ENCODE measurements around the gene STARD13. TPM values are rescaled to one million over a fixed set of nuclear protein-coding genes. Genes with fewer than 3 reads are reported as not detected.
A peak's percentile ranks its signal among the peaks of the same experiment; 100 is the strongest.
"Not testable (repeated sequence)": the region's sequence is repeated elsewhere in the genome, so short reads cannot be mapped to it uniquely, and the experiment has no call there.

The STARD13 gene
- total RNA-seq, 1 experiment from 2014 or later: 7.8 TPM

DNA sequence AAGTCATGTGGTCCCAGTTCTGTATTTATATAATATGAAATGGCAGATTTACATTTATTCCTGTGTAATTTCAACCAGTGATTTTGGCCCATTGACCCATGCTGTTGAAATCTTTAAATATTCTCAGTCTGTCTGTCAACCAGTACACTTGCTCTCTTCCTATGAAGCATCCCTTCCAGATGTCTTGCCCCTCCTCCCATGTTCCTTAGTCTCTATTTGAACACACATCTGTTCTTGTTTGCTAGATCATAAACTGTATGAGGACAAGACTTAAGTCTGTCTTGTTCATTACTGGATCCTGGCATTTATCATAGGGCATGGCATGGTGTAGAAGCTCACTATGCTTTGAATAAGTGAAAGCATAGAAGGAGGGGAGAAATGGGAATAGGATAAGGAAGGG, 34.9 kb downstream of the STARD13 start:
- H3K27me3 ChIP-seq (replicated peaks): no peaks in the 10 kb centered on the region
- peak overlapping the region; percentile 66 for H3K27ac ChIP-seq
- no peak for DNase-seq (ENCODE audit: low read depth in 1 of 2, low spot score in 2 of 2)
- peaks cover 8% of the 10 kb centered on the region for H3K36me3 ChIP-seq
- no peaks in the 10 kb centered on the region for H3K9me3 ChIP-seq (replicated peaks)
- H3K4me1 ChIP-seq (replicated peaks): peaks cover 45% of the 10 kb centered on the region
- H3K4me3 ChIP-seq: no peak overlapping the region

DNA sequence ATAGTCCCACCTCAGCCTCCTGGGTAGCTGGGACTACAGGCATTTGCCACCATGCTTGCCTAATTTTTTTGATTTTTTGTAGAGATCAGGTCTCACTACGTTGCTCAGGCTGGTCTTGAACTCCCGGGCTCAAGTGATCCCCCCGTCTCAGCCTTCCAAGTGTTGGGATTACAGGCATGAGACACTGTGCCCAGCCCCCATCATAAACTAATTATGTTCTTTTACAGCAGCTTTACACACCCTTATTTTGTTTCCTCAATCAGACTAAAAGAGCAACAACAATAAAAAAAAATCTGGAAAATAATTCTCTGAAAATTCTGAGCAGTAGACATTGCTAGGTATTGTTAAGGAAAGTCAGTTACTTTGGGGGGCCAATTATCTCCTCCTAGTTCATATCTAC, 35.7 kb downstream of the STARD13 start:
- H3K4me3 ChIP-seq: no peak overlapping the region
- DNase-seq (ENCODE audit: low read depth in 1 of 2, low spot score in 2 of 2): no peak
- H3K4me1 ChIP-seq (replicated peaks): peaks cover 45% of the 10 kb centered on the region
- peak overlapping the region; percentile 66 for H3K27ac ChIP-seq
- no peaks in the 10 kb centered on the region for H3K9me3 ChIP-seq (replicated peaks)
- no peaks in the 10 kb centered on the region for H3K27me3 ChIP-seq (replicated peaks)
- peaks cover 11% of the 10 kb centered on the region for H3K36me3 ChIP-seq

DNA sequence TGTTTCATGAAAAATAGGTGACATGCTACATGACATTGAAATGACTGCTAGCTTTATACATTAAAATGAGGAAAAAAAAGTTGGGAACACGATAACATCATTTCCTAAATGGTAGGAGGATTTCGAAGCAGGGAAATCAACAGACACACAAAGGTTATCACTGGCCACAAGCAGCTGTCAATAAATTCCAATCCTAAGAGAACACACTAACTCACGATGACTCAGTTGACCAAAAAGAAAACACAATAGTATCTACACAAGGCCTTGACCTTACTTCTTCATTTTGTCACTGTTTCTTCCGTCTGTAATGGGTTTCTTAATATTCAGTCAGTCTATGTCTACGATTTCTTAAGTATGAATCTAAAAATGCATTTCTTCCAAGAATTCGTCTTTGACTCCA, 36.5 kb downstream of the STARD13 start:
- H3K4me3 ChIP-seq: no peak overlapping the region
- peak overlapping the region; percentile 66 for H3K27ac ChIP-seq
- peaks cover 45% of the 10 kb centered on the region for H3K4me1 ChIP-seq (replicated peaks)
- DNase-seq (ENCODE audit: low read depth in 1 of 2, low spot score in 2 of 2): peak in 1 of 2 experiments; percentile 67
- H3K9me3 ChIP-seq (replicated peaks): no peaks in the 10 kb centered on the region
- no peaks in the 10 kb centered on the region for H3K27me3 ChIP-seq (replicated peaks)
- H3K36me3 ChIP-seq: peaks cover 16% of the 10 kb centered on the region

DNA sequence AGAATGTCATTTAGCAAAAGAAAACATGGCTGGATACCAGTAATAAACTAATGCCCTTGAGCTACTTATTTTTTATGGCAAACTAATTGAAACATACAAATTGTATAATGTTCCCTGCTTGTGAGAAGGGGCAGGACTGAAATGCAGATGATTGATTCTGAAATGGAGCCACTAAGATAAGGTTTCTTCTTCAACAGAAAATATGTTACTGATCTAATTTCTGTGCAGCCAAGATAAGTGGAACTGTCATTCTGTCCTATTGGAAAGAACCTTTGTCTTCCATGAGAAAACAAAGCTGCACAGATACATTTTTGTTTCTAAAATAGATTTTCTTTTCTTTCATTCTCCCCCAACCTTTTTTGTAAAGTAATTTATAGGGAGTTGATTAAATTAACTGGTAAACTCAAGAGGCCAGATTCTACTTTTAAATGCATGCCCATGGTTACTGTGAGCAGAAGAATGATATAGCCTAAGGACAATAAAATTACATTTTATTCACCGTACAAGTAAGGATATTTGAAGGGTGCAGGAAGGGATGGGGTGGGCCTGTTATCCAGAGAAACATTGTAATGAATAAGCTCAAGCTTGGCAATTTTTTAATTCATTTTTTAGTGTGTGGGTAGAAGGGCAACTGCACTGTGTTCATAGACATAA, 39.9 kb downstream of the STARD13 start:
- no peak for DNase-seq (ENCODE audit: low read depth in 1 of 2, low spot score in 2 of 2)
- Histone ChIP-seq H3K4me1 (replicated peaks) (peaks cover 41% of the 10 kb centered on the region), H3K9me3 (replicated peaks) (no peaks in the 10 kb centered on the region), H3K27me3 (replicated peaks) (no peaks in the 10 kb centered on the region), H3K36me3 (peaks cover 13% of the 10 kb centered on the region), H3K27ac (no peak overlapping the region; the same call in 1 of the 2 replicates), H3K4me3 (no peak overlapping the region)

DNA sequence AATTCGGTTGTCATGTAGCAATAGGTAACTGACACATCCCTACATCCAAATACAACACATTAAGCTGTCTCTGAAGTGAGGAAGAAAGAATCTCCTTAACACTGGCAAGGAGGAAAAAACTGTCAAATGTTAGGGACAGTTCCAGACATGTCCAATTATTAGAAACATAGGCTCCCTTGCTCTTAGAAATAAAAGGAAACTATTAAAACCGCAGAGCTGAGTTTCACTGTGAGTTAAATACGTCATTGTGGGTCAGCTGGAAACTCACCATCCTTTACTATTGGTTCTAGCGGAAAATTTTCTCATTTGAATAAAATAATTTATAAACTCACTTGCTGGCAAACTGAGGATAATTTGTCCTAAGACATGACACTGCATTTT, 40.7 kb downstream of the STARD13 start:
- no peak overlapping the region; the same call in 1 of the 2 replicates for H3K27ac ChIP-seq
- H3K4me3 ChIP-seq: no peak overlapping the region
- peaks cover 17% of the 10 kb centered on the region for H3K36me3 ChIP-seq
- no peaks in the 10 kb centered on the region for H3K27me3 ChIP-seq (replicated peaks)
- no peak for DNase-seq (ENCODE audit: low read depth in 1 of 2, low spot score in 2 of 2)
- peaks cover 34% of the 10 kb centered on the region for H3K4me1 ChIP-seq (replicated peaks)
- H3K9me3 ChIP-seq (replicated peaks): no peaks in the 10 kb centered on the region

DNA sequence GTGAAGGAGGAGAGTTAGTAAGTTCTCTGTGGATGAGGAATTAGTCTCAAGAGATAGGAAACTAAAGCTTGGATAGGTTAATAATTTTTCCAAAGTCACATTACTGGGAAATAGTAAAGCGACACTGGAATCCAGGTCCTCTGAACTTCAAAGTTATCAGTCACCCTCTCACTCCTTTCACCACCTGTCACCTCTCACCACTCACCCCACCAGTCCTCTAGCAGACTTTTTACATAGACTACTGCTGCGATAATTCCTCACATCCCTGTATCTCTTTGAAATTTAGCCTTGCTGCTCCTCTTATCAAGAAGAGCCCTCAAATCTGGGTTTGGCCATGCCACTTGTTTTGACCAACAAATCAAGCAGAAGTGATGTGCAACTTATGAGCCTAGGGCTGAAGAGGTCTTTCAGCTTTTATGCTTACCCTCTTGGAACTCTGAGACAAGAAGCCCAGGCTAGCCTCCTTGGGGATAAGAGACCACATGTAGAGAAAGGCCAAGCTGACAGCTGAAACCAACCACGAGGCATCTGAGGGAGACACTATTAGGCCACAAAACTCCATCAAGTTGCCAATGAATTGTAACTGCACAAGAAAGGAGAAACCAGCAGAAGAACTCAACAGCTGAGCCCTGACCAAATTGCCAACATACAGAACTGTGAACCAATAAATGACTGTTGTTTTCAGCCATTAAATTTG, 41.2 kb downstream of the STARD13 start:
- H3K9me3 ChIP-seq (replicated peaks): no peaks in the 10 kb centered on the region
- no peak overlapping the region for H3K27ac ChIP-seq

DNA sequence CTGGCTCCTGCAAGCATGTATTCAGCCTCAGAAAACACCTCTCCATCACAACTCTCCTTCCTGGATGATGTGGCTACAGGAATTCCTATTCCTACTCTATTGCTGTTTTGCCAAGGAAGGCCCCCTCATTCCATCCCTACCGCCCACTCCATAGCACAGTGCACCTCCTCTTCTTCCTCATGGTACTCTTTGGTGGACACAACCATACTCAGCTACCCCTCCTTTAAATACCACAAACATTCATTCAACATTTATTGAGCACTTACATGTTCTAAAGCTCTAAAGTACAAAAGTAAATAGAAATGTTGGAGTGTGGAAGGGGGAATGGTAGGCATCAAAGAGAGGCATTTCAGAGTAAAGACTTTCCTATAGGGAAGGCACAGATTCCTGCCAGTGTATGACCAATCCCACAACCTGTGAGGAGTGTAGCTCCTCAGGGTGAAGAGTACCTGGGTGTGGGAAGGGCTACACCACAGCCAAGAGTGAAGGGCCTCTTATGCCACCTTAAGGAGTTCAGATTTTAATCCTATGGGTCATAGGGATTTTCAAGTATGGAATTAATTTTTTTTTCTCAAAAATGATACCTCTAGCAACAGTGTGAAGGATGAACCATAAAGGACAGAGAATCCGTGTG, 42.5 kb downstream of the STARD13 start:
- H3K27me3 ChIP-seq (replicated peaks): no peaks in the 10 kb centered on the region
- H3K27ac ChIP-seq: peak overlapping the region; percentile 41; the same call in 1 of the 2 replicates
- no peak overlapping the region for H3K4me3 ChIP-seq
- peaks cover 16% of the 10 kb centered on the region for H3K4me1 ChIP-seq (replicated peaks)
- DNase-seq (ENCODE audit: low read depth in 1 of 2, low spot score in 2 of 2): no peak
- H3K9me3 ChIP-seq (replicated peaks): no peaks in the 10 kb centered on the region
- peaks cover 27% of the 10 kb centered on the region for H3K36me3 ChIP-seq

More for the DNA sequence above, 41.2 kb downstream of the STARD13 start:
- Histone ChIP-seq H3K4me3 (no peak overlapping the region), H3K4me1 (replicated peaks) (peaks cover 29% of the 10 kb centered on the region), H3K36me3 (peaks cover 22% of the 10 kb centered on the region), H3K27me3 (replicated peaks) (no peaks in the 10 kb centered on the region)
- DNase-seq (ENCODE audit: low read depth in 1 of 2, low spot score in 2 of 2): no peak

DNA sequence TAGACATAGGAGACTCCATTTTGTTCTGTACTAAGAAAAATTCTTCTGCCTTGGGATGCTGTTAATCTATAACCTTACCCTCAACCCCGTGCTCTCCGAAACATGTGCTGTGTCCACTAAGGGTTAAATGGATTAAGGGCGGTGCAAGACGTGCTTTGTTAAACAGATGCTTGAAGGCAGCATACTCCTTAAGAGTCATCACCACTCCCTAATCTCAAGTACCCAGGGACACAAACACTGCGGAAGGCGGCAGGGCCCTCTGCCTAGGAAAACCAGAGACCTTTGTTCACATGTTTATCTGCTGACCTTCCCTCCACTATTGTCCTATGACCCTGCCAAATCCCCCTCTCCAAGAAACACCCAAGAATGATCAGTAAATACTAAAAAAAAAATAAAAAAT, 43.2 kb downstream of the STARD13 start:
- H3K36me3 ChIP-seq: peaks cover 34% of the 10 kb centered on the region
- not testable (repeated sequence) for DNase-seq (ENCODE audit: low read depth in 1 of 2, low spot score in 2 of 2); H3K9me3 ChIP-seq (replicated peaks); H3K27me3 ChIP-seq (replicated peaks); H3K4me3 ChIP-seq
- peaks cover 14% of the 10 kb centered on the region for H3K4me1 ChIP-seq (replicated peaks)
- peak overlapping the region; percentile 41; the same call in 1 of the 2 replicates for H3K27ac ChIP-seq

DNA sequence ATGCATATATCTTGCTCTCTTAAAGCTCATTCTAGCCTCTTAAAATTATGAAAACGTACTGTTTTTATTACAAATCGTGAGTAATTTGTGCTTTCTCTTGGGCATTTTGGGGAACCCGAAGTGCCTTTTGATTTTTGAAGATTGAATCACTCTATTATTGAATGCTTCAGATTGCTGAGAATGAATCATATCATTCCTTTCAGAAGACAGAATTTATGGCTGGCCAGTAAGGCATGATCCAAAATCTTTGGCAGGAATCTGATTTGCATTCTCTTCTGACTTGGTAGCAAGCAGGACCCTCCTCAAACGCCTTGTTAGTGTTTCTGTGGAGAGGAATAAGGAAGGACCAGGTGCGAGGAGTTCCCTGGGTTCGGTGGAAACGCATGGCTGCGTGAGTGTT, 49.5 kb downstream of the STARD13 start:
- Histone ChIP-seq H3K27me3 (replicated peaks) (no peaks in the 10 kb centered on the region), H3K9me3 (replicated peaks) (no peaks in the 10 kb centered on the region), H3K4me3 (no peak overlapping the region), H3K4me1 (replicated peaks) (peaks cover 34% of the 10 kb centered on the region), H3K27ac (peak overlapping the region; percentile 71), H3K36me3 (peaks cover 38% of the 10 kb centered on the region)
- DNase-seq (ENCODE audit: low read depth in 1 of 2, low spot score in 2 of 2): peak in 1 of 2 experiments; percentile 61

DNA sequence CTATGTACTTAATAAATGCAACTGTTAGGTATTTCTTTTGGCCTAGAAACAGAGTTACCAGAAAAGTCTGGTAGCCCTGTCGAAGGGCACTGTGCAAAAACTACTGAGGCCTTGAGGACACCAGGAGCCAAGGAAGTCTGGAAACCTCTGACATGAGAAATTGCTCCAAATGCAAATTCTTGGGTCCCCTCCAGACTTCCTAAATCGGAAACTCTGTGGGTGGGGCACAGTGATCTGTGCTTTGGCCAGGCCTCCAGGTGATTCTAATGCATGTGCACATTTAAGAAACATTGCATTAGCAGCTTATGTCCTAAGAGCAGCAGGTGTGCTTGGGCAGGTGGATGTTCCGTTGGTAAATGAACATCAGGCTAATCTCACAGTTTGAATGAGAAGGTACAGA, 50.0 kb downstream of the STARD13 start:
- DNase-seq (ENCODE audit: low read depth in 1 of 2, low spot score in 2 of 2): no peak
- no peaks in the 10 kb centered on the region for H3K27me3 ChIP-seq (replicated peaks)
- peaks cover 38% of the 10 kb centered on the region for H3K36me3 ChIP-seq
- H3K27ac ChIP-seq: peak overlapping the region; percentile 71
- H3K4me1 ChIP-seq (replicated peaks): peaks cover 38% of the 10 kb centered on the region
- H3K4me3 ChIP-seq: no peak overlapping the region
- H3K9me3 ChIP-seq (replicated peaks): no peaks in the 10 kb centered on the region

DNA sequence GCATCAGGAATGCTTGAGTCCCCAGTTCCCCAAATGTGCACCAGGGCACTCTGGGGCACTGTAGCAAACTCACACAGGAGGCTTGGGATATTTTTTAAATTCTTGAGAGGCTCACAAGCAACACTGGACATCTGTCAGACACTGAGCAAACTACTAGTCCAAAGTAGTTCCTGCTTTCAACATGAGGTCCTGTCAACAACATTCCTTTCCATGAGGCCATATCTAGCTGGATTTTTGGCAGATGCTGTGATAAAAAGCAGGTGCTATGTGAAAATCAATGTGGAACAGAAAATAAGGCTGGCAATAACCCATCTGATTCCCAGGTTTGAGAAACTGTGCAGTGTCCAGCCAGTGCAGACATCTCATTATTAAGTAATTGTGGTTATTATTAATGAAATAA, 50.5 kb downstream of the STARD13 start:
- Histone ChIP-seq H3K4me3 (no peak overlapping the region), H3K9me3 (replicated peaks) (no peaks in the 10 kb centered on the region), H3K27ac (no peak overlapping the region), H3K36me3 (peaks cover 36% of the 10 kb centered on the region), H3K27me3 (replicated peaks) (no peaks in the 10 kb centered on the region), H3K4me1 (replicated peaks) (peaks cover 43% of the 10 kb centered on the region)
- DNase-seq (ENCODE audit: low read depth in 1 of 2, low spot score in 2 of 2): no peak

DNA sequence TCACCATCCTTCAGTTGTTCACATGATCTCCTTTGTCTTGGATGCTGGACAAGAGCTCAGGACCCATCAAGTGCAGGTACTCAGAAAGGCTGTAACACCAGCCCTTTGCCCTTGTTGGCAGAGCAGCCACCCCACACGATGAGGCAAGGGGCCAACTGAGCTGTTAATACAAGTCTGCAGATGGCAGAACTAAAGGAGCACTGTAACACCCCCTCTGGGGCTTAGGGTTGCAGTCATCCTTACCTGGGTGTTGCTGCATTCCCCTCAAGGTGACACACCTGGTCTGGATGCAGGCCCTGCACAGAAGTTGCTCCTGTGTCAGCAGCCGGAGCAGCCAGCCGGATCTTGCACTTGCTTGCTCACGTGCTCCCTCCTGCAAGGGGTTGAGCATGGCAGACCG, 52.0 kb downstream of the STARD13 start:
- Histone ChIP-seq H3K27me3 (replicated peaks) (no peaks in the 10 kb centered on the region), H3K36me3 (peaks cover 23% of the 10 kb centered on the region), H3K4me3 (no peak overlapping the region), H3K9me3 (replicated peaks) (no peaks in the 10 kb centered on the region), H3K4me1 (replicated peaks) (peaks cover 58% of the 10 kb centered on the region), H3K27ac (no peak overlapping the region)
- no peak for DNase-seq (ENCODE audit: low read depth in 1 of 2, low spot score in 2 of 2)

DNA sequence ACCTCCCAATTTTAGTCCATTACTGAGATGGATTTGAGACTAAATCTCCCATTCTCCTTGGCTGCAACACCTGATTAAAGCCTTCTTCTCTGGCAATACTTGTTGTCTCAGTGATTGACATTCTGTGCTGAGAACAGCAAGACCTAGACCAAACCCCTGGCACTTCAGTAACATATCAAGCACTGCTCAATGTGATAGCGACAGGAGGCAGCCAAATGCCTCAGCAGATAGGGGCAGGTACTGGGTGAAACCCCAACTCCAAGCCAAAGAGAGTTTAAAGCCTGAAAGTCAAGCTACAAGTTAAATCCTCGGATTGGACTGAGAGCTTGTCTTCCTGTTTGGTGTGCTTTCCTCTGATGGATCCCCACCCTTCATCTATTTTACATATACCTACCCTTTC, 52.7 kb downstream of the STARD13 start:
- H3K36me3 ChIP-seq: peaks cover 21% of the 10 kb centered on the region
- H3K27me3 ChIP-seq (replicated peaks): no peaks in the 10 kb centered on the region
- H3K4me1 ChIP-seq (replicated peaks): peaks cover 63% of the 10 kb centered on the region
- H3K4me3 ChIP-seq: no peak overlapping the region
- no peaks in the 10 kb centered on the region for H3K9me3 ChIP-seq (replicated peaks)
- no peak for DNase-seq (ENCODE audit: low read depth in 1 of 2, low spot score in 2 of 2)
- H3K27ac ChIP-seq: no peak overlapping the region

DNA sequence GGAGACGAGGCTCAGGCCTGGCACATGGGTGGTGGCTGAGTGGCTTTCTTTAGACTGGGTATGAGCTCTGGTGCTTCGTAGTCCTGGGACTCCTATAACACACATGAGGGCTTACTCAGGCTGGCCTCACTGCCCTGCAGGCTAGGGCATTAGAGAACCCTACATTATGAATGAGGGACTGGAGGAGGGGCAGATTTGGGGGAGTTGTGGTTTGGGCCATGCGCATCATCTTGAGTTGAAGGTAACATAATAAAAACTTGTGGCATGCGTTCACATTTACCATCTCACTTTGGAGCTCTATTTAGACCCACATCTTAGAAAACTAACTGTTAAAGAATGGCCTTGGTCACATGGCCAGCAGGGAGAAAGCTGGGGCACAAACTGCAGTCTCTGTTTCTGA, 54.2 kb downstream of the STARD13 start:
- Histone ChIP-seq H3K36me3 (peaks cover 16% of the 10 kb centered on the region; the same call in 1 of the 2 replicates), H3K9me3 (replicated peaks) (no peaks in the 10 kb centered on the region), H3K4me3 (no peak overlapping the region), H3K27ac (no peak overlapping the region), H3K27me3 (replicated peaks) (no peaks in the 10 kb centered on the region), H3K4me1 (replicated peaks) (peaks cover 56% of the 10 kb centered on the region)
- no peak for DNase-seq (ENCODE audit: low read depth in 1 of 2, low spot score in 2 of 2)

Data from SJSA1 (cell line).